Right ventricle myocardium superior (tissue), 1 donor: ENCODE data around the gene PML. TPM values are rescaled to one million over a fixed set of nuclear protein-coding genes. Genes with fewer than 3 reads are reported as not detected.

Experiments
- ATAC-seq: fragments of 200-7000 bp; cut with Tn5 transposase; one replicate; pipeline ENCODE4 v1.9.1; 2020; ENCODE audit warnings: mild to moderate bottlenecking; ENCODE audit not compliant: poor library complexity
- DNase-seq: peaks from one replicate; pipeline ENCODE4 v3.0.0-alpha.2; 2020
- intact Hi-C: fragments of 100-400 bp; cut with DNase I; formaldehyde crosslinking; loops from one replicate; pipeline ENCODE4 v1.11.2; 2022
- total RNA-seq: library from RNA; stranded (reverse); fragmentation: NEBNext Ultra II Directional; extraction: Animal tissue kit (Norgen Biotek cat#: 25700); gene quantifications from one replicate; pipeline ENCODE4 v1.2.1, GENCODE V29; 2021
- donor health status: DM: no; HTN: yes; CAD: no; lungs with severe emphysema.

Gene PML
- total RNA-seq, 1 donor from 2014 or later = 18.2 TPM

DNA sequence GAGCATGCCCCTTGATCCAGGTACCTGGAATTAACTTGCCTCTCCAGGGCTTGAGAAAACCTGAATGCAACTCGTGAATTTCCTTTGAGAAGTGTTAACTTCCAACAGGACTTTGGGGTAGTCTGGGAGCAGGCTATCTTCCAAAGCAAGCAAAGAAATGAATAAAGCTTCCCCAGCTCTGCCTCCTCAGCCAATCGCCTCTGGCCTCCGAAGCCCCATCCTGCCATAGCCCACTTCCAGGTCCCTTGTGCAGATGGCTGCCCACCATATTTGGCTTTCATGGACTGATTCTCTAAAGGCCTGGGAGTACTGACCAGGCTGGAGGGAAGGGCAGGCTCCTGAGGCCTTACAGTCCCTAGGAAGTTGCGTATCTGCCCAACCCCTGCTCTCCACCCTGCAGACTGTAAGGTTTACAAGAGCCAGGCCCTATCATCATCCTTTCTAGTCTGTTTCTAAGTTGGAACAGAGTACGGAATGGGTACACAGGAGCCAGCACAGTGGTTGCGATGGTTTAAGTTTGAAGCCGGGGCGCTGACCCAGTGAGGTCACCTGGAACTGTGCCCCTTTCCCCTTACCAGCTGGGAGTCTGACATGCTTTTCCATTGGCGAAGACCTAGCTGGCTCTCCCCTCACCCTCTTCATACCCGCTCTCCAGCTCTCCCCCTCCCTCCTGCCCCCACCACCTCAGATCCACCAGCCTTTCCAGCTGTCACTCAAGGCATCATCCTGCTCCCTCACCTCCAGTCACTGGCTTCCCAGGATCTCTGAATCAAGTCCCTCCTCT lies 1.1 kb upstream of the PML start:
- intact Hi-C loops = loop anchor here (10.0 kb wide), 1 partner anchor 51 kb away; no protein-coding TSS in a partner anchor
- no peak for DNase-seq
- ATAC-seq = no peak

DNA sequence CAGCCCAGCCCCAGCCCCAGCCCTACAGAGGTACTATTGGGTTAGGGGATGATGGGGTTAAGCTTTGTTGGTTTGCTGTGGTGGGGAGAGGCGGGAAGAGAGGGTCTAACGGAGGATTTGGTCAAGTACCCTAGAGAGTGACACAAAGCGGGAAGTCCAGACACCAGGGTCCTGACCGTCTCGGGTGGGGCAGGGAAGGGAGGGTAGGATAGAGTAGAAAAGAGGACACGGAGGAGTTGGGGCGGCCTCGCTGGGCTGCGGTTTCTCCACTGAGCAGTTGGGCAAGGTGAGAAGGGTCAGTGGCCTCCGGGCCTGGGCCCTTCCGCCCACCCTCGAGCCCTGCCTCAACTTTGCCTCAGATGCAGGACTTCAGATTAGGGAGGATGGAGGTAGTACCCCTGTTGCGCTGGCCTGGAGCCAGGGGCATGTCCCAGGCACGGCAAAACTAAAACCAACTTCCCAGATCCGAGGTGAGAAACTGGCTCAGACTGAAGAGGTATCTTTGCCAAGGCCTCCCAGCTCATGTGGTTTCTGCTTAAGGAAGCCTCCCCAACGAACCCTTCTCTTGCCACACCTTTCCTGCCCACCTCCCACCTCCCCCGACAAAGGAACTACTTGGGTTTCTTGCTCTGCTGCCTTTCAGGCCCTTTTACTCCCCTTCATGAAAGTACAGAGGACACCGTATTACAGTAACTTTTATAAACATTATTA lies 551 bp downstream of the PML start:
- peak; percentile 1 for ATAC-seq
- intact Hi-C loops = loop anchor here (10.0 kb wide), 1 partner anchor 50 kb away; no protein-coding TSS in a partner anchor
- DNase-seq = peak; percentile 51

- no peak for DNase-seq
- ATAC-seq = no peak
- intact Hi-C loops = loop anchor here (10.0 kb wide), 1 partner anchor 49 kb away; no protein-coding TSS in a partner anchor
Measured at GRCh38 chr15:73996267-73996666, 1.8 kb downstream of the PML start.

DNA sequence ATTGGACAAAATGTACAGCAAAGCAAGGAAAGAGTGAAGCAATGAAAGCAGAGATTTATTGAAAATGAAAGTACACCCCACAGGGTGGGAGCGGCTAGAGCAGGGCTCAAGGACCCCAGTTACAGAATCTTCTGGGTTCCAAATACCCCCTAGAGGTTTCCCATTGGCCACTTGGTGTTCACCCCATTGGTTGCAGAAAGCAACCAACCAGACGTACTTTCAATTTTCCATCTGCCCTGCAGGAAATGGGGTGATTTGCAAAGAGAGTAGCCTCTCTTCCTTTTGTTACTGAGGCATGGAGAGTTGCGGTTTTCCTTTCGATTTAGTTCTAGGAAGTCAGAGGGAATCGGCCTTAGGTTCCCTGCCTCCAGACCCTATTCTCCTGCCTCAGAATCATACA lies 2.4 kb downstream of the PML start:
- DNase-seq = no peak
- no peak for ATAC-seq
- intact Hi-C loops = loop anchor here (10.0 kb wide), 1 partner anchor 48 kb away; no protein-coding TSS in a partner anchor

GRCh38 chr15:73997986-73998385 lies 3.5 kb downstream of the PML start:
- intact Hi-C loops = loop anchor here (10.0 kb wide), 1 partner anchor 47 kb away; no protein-coding TSS in a partner anchor
- ATAC-seq (no peak), DNase-seq (no peak)

DNA sequence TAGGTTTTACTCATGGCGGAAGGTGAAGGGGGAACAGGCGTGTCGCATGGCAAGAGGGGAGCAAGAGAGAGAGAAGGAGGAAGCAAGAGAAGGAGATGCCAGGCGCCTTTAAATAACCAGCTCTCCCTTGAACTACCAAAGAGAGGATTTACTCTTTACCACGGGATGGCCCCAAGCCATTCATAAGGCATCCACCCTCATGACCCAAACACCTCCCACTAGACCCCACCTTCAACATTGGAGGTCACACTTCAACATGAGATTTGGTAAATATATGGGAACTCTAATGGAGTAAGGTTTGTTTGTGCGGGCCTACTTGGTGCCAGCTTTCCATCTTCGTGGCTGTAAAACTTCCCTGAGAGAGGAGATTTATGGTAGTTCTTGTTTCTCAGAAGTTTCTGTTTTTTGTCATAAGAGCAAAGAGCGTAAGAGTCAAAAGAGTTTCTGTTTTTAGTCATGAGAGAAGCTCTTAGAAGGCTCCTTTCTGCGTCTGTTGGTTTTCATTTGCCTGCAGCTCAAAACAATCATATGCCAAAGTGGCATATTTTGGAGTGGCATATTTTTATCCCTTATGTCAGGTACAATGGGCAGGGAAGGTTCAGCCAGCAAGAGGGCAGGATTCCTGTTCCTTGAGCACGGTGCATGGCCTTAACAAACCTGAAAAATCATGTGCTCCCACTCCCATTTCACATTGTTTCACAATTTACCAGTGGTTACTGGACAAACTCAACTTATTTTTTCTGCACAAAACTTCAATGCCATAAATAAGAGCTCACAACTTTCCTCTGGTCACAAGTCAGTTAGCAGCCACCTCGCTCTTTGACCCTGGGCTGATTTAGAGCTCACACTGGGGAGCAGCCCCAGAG lies 12.5 kb downstream of the PML start:
- DNase-seq (no peak), ATAC-seq (peak; percentile 30)
- intact Hi-C loops = no loop called here

GRCh38 chr15:74007820-74008371 lies 13.4 kb downstream of the PML start:
- peak; percentile 8 for ATAC-seq
- no peak for DNase-seq
- intact Hi-C loops = no loop called here

DNA sequence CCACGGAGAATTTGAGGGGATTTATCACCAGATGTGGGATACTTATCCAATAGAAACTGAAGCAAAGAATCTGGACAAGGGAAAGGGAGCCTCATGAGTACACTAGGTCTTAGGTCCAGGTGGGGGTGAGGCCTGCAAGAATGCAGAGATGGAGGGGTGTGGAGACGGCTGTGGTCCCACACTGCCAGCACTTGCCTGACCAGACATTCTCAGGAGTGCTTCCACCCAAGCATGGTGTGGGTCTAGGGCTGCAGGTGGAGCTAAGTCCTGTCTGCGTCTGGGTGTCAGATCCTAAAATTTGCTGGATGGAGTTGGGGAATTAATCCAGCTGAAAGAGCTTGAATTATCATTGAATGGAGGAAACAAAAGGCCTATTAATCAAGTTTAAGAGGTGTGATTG lies 14.4 kb downstream of the PML start:
- DNase-seq (no peak), ATAC-seq (no peak)
- intact Hi-C loops = no loop called here

DNA sequence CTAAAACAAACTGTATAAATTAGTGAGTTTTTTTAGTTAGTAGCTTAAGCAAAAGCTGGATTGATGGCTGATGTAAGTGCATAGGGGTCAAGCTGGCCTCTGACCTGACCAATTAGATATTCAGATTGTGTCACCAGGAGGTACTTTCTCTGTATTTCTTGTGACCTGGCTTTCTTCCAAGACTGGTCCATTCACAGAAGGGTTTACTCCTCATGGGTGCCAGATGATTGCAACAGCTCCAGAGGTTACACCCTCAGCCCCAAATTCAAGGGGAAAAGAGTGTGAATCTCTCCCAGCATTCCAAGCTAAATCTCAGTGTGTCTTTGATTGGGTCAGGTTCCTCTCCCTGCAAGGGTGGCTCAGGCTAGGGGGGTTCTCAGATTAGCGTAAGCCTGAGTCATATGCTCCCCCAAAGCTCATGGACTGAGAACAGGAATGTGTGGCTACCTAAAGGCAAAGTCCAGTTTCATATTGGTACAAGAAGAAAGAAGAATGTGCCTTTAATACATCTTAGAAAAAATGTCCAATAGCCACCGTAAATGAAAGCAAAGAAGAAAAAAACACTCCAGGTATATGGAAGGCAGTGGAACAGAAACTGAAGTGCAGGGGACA lies 16.5 kb downstream of the PML start:
- ATAC-seq (peak; percentile 53), DNase-seq (no peak)
- intact Hi-C loops = no loop called here

DNA sequence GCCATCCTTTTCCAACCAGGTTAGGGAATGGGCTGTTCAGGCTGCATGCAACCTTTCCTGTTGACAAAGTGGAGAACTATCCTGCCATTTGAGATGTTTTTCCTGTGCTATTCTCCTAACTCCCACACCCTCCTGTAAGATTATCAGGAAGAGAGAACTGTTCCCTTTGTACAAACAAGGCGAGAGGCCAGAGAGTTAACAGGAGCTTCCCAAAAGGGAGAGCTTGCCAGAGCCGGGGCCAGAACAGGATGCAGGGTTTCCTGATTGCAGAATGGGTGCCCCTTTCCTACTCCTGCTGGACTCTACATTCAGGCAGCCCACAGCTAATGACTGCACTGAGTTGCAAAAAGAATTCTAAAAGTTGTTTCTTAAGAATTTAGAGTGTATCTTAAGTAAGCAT lies 17.1 kb downstream of the PML start:
- ATAC-seq (peak; percentile 84), DNase-seq (peak; percentile 78)

GRCh38 chr15:74013374-74013894 lies 18.9 kb downstream of the PML start:
- ATAC-seq (no peak), DNase-seq (no peak)

More for the DNA sequence above, 17.1 kb downstream of the PML start:
- intact Hi-C loops = no loop called here

DNA sequence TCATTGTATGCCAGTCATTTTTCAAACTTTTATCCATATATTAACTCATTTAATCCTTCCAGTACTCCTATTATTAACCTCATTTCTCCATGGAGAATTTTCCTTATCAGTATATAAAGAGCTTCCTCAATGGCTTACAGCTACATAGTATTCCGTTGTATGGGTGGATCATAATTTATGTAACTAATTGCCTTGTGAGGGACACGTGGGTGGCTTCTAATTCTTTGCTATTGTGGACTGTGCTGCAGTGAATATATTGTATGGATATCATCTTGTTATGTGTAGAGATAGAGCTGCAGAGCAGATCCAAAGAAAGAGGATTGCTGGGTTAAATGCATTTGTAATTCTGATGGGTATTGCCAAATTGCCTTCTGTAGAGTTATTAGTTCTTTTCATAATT lies 25.2 kb downstream of the PML start:
- ATAC-seq = no peak
- intact Hi-C loops = no loop called here
- no peak for DNase-seq

More at GRCh38 chr15:74013374-74013894, 18.9 kb downstream of the PML start:
- intact Hi-C loops = no loop called here

- DNase-seq = no peak
- ATAC-seq = no peak
- intact Hi-C loops = no loop called here
Measured at GRCh38 chr15:74022706-74023470, 28.4 kb downstream of the PML start.

DNA sequence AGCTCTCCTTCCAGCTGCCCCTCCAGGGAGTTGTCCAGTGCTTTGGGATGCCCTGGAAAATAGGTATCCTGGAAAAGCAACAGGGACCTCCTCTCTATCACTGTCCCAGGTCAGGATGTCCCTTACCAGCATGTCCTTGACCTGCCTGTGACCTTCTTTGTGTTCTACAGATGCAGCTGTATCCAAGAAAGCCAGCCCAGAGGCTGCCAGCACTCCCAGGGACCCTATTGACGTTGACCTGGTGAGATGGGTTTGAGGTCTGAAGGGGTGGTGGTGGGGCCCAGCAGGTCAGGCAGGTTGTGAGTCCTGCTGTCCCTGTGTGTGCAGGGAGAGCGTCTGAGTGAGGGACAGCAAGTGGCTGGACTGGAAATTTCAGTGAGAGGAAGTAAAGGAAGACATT lies 30.2 kb downstream of the PML start:
- intact Hi-C loops = no loop called here
- ATAC-seq = peak; percentile 10
- DNase-seq = no peak

DNA sequence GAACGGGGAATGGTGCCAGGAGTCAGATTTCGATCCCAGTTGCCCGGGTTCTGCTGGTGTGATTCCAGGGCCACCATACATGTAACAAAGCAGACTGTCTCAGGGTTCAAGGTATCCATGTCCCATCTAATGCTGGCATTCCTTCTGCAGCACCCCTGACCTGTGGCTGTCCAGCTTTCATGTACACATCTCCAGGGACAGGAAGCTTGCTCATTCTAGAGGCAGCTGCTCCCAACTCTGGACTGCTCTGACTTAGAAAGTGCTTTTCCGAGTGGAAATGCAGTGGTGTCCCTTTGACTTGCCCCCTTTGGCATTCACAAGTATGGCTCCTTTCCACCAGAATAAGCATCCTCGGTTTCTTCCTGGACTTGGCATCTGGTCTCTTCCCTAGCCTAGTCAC lies 30.9 kb downstream of the PML start:
- intact Hi-C loops = no loop called here
- ATAC-seq (no peak), DNase-seq (no peak)

DNA sequence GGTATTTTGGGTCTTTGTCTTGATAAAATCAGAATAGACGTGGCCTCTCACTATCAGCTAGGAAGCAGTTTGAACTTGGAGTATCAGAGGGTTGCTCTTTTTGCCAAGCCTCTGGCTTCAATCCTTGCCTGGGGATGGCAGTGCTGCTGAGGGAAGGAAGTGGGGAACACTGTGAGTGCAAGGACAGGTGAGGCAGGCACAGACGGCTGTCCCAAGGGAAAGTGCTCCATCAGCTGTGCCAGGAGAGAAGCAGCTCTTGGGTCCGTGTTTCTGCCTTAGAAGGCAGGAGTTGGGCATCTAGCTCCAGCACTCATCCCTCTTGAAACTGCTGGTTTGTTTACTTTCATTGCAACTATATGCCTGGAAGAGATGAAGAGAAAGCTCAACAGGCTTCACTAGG lies 33.2 kb downstream of the PML start:
- ATAC-seq (no peak), DNase-seq (no peak)
- intact Hi-C loops = no loop called here

- ATAC-seq (no peak), DNase-seq (no peak)
- intact Hi-C loops = no loop called here
Measured at GRCh38 chr15:74028646-74029045, 34.1 kb downstream of the PML start.
